Measurements from ENCODE around the gene TTC27.

TTC27 gene

DNA sequence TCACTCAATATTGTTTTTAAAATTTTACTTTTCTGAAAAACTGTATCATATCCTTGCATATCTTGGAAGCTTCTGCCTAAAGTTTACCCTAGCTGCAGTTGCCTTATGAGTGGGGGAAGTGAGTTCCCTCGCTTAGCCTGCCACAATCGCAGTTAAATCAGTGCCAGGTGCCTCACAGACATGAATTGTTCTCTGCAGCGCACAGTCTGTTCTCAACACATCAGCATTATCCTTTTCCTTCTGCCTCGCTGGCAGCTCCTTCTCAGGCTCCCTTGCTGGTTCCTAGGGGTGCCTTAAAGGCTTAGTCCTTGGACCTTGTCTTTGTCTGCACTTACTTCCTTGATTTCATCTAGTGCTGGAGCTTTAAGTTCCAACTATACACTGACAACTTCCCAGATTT is 132.8 kb downstream of the TTC27 start:
- no peak for DNase-seq

- no peak for DNase-seq
These were observed 140.7 kb downstream of the TTC27 start for GRCh38 chr2:32768387-32769174.

- no peak for DNase-seq
These were observed 142.5 kb downstream of the TTC27 start for GRCh38 chr2:32770360-32770759.

- peak; percentile 1 for DNase-seq
These were observed 145.0 kb downstream of the TTC27 start for GRCh38 chr2:32772638-32773447.

DNA sequence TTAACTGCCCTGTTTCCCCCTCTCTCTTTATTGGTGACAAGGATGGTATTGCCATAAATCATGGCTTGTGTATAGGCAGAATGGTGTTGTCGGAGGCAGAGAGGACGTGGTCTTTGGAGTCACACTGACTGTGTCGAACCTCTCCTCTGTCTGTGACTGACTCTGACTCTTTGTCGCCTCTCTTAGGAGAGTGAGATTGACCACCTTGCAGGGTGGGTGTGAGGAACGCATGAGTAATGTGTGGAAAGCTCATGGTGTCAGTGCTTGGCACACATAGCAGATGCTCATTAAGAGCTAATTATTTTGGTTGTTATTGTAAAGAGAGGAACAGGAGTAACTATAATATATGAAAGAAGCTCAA is 145.6 kb downstream of the TTC27 start:
- no peak for DNase-seq

GRCh38 chr2:32775954-32776353 is 148.1 kb downstream of the TTC27 start:
- DNase-seq, result no peak

DNA sequence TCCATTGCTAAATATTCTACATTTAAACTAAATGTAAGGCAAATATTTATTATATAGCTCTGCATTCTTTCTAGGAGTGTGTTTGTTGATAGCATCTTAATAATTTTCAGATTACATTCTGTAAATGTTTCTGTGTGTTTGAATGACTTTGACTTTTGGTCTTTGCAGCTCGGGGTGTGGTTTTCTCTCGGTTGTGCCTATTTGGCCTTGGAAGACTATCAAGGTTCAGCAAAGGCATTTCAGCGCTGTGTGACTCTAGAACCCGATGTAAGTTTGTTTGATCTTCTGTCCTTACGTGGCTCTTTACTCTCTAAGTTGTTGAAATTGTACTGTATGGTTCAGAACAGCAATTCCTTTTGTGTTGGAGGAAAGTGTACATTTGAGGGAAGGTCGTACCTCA is 149.9 kb downstream of the TTC27 start:
- no peak for DNase-seq

GRCh38 chr2:32780961-32781360 is 153.1 kb downstream of the TTC27 start:
- peak; percentile 8 for DNase-seq

- DNase-seq, result peak; percentile 51
These were observed 155.6 kb downstream of the TTC27 start for GRCh38 chr2:32783469-32783868.

DNA sequence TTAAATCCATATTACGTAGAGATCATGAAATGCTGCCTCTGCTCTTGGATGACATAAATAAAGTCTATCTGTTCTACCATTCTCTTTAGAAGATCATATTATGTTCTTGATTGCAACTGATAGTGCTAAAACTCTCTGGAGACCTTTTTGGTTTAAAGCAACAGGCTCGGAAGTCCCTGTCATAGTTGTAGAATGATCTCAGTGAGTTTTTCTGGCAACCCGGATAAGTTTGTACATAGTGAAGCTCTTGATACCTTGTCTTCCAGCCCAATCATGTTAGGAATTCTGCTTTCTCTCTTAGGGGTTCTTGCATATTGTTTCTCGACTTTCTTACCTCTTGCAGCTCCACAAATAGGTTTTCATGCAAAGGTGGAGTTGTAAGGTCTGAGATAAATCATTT is 156.1 kb downstream of the TTC27 start:
- no peak for DNase-seq

- DNase-seq, result no peak
These were observed 159.4 kb downstream of the TTC27 start for GRCh38 chr2:32787207-32787606.

- no peak for DNase-seq
These were observed 160.3 kb downstream of the TTC27 start for GRCh38 chr2:32788114-32788513.

- no peak for DNase-seq
These were observed 164.6 kb downstream of the TTC27 start for GRCh38 chr2:32792416-32792815.

DNA sequence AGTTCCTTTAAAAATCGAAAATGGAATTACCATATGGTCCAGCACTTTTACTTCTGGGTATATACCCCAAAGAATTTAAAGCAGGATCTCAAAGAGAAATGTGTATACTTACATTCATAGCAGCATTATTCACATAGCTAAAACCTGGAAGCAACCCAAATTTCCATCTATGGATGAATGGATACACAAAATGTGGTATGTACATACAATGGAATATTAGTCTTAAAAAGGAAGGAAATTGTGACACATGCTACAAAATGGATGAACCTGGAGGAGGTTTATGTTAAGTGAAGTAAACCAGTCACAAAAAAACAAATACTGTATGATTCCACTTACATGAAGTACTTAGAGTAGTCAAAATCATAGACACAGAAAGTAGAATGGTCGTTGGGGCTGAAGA is 171.0 kb downstream of the TTC27 start:
- no peak for DNase-seq

DNA sequence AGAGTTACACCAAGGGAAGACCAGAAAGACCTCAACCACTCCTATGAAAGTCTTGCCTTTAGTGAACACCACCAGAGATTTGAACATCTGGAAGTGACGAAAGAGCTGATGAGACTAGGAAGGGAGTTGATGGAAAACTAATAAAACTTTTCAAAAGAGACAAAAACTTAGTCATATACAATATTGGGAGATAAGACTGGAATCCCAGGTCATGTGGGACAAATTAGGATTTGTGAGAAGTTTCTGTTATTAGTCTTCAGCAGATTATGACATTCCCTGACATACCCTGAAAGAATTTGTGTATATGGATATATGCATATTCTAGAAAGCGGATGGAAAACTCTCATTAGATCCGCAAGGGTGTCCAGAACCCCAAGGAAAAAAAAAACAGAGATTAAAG is 173.9 kb downstream of the TTC27 start:
- no peak for DNase-seq

GRCh38 chr2:32802877-32803276 is 175.0 kb downstream of the TTC27 start:
- no peak for DNase-seq

DNA sequence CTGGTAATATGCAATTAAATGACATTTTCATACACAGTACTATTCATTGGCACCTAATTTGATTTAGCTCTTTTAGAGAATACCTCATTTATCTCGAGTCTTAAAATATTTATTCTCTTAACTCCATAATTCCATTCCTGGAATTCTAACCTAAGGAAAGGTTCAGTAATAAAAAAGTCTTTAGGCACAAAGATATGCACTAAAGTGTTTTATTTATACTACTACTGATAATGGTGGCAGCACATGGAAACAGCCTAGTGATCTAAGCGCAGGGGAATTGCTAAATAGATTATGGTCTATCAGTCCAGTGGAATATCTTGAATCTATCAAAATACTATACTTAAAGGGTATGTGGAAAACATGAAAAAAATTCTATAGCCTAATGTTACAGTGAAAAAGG is 176.4 kb downstream of the TTC27 start:
- DNase-seq, result no peak

DNA sequence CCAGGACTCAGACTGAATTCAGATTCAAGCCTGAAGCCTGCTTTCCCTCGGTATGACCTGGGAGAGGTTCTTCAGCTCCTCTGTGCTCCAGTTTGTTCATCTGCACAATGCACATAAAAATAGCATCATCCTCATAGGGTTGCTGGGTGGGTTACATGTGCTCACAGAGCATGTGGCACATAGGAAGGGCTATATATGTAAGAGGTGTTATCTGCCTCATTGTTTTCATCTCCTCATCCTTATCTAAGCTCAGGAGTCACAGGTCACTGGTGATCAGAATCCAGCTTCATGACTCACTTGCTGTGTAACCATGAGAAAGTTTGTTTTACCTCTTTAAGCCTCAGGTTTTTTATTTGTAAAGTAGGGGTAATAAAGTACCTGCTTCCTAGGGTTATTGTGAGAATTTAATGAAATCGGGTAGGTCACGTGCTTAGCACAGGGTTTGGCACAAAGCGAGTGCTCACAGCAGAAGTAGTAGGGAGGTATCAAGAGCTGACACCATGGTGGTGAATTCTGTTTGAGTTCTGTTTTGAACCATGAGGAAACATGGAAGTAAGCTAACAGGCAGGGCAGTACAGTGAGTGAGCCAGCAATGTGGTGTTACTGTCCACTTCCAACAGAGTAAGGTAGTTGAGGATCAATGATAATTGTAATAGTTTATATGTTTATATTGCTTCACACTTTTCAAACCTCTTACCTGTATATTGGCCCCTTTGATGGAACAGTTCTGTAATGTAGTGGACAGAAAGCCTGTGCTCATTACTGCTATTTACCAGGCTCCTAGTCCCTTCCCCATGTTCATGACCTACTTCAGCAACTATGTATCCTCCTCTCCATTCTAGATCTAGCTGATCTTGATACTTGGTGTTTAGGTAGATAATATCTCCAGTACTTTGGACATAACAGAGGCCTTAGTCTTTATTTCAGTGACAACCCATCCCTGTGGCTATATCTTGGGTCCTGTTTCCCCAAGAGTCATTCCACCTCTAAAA is 177.6 kb downstream of the TTC27 start:
- no peak for DNase-seq

GRCh38 chr2:32806857-32807256 is 179.0 kb downstream of the TTC27 start:
- DNase-seq, result no peak

- DNase-seq, result no peak
These were observed 179.8 kb downstream of the TTC27 start for GRCh38 chr2:32807662-32808061.

- DNase-seq, result no peak
These were observed 183.2 kb downstream of the TTC27 start for GRCh38 chr2:32810909-32811495.

- no peak for DNase-seq
These were observed 183.8 kb downstream of the TTC27 start for GRCh38 chr2:32811696-32812095.

DNA sequence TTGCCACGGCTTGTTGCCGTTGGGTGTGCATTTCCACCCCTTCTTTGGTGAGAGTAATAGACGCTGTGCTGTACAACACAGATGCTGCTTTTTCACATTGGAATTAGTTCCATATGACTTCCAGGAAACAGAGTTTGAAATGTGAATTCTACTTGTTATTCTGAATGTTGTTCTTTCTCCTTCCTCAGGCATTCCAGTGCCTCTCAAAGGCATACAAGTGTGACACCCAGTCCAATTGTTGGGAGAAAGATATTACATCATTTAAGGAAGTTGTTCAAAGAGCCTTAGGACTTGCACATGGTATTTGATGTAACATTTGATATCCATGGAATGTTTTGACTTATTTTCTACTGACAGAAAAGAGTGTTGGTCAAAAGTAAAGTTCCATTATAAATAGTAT is 184.5 kb downstream of the TTC27 start:
- DNase-seq, result no peak

Measured in NCI-H2171 (cell line).